NCI-H128 (cell line): ENCODE measurements around the gene IQSEC2.

Experiments
- DNase-seq: peaks from one replicate; lab custom pipeline; 2025; ENCODE audit not compliant: unreplicated experiment; lab: John Stamatoyannopoulos, UW

Gene IQSEC2

GRCh38 chrX:53305996-53306937 is 24.9 kb upstream of the IQSEC2 start:
- no peak for DNase-seq

GRCh38 chrX:53305219-53305995 is 24.0 kb upstream of the IQSEC2 start:
- DNase-seq: no peak

- no peak for DNase-seq
Observed at GRCh38 chrX:53303195-53303594, 21.8 kb upstream of the IQSEC2 start.

DNA sequence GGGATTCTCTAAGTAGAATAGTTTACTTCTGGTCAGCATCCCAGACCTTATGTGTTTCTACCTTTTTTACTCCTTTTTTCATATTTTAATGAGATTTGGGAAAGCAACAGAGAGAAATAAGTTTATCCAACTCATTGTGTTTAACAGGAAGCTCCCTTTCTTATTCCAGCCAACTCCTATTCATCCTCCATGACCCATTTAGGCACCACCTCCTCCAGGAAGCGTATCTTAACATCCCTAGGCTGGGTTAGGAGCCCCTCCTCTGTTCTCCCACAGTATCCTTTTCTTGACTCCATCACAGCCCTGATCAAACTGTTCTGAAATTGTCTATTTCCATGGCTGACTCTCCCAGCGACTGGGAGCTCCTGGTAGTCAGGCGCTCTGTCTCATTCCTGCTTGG is 18.8 kb upstream of the IQSEC2 start:
- no peak for DNase-seq

DNA sequence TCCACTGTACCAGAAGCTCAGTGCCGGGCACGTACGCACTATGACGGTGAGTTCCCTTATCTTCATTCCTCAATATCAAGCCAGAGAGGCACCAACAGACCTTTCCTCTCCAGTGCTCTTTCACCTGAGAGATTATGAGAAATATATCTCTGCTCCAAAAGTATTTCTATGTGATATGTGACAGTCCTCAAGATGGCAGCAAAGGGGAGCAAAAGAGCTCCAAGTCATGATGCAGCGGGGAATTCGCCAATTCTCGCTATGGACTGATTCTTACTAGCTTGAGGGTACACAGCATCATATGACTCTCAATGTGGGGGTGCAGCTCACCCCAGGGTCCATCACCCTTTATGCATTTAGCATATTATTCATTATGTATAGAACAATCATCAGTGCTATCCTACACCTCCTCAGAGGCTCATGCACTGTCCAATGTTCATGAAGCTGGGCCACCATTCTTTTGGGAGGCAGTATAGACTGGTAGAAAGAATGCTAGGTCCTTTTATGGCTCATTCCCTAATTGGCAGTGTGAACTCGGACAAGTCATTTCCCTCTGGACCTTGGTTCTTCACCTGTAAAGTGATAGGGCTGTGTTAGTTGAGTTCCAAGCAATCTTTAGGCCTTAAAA is 12.8 kb upstream of the IQSEC2 start:
- no peak for DNase-seq

DNA sequence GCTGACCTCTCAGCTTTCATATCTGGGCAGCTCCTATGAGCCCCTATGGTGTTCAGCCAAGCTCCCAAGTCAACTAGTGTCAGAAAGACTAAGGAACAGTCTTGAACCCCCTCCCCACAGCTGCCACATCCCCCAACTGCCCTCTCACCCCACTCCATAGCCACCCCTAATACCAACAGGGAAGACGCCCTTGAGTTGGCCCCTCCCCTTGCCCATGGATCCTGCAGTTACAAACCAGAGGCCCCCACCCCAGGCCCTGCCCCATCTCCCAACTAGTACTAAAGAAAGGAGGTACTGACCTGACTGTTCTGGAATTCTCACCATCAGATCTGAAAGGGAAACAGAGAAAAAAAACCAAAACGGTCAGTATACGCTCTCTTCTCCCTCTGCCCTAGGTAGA is 10.2 kb upstream of the IQSEC2 start:
- no peak for DNase-seq

DNA sequence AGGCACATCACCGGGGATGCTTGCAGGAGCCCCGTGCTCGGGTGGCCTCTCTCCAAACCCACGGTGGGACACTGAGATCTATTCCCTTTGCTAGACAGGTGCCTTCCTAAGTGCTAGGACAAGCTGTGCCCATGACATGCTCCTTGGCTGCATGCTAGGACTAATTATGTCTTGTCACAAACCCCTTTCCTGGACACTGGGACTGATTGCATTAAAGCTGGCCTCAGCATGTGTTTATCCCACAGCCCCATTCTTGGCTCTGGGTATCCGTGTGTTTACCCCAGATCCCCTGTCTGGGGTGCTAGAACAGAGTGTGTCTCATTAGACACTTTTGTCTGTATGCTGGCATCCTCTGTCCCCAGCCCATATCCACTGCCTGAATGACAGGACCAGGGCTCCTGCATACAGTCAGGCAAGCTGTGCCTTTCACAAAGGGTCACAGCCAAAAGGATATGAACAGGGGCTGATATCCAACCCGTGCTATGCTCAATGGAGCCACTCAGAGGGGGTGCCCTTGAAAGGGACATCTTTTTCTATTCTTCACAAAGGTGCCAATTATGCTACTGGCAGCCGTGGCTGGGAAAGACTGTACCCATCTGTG is 9.2 kb upstream of the IQSEC2 start:
- DNase-seq: no peak

GRCh38 chrX:53288189-53288588 is 6.8 kb upstream of the IQSEC2 start:
- no peak for DNase-seq

DNA sequence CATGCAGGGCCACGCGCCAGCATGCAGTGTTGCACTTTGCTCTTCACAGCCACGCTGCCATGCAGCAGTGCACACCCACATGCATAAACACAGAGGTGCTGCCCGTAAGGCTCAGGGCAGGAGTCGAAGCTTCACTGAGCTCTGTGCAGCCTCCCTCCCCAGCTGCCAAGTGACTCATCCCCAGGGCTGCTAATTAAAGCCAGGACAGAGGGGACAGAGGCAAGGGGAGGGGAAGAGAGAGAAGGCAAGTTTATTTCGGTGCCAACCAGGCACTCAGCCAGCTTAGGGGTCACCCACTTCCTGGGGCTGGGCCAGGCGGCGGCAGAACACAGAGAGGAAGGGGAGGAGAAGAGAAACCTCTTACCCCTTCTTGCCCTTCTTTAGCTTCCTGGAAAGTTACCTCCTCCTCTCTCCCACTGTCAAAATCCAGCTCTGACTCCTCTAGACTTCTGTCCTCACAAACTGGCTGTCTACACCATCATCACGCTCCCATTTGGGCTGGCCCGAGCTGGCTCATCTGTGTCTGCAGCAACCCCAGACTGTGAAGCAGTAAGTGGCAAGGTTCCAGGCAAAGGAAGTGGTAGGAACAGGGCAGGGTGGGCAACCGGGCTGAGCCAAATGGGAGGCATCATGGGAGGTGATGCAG is 6.2 kb upstream of the IQSEC2 start:
- no peak for DNase-seq

GRCh38 chrX:53286171-53286570 is 4.8 kb upstream of the IQSEC2 start:
- DNase-seq: no peak

DNA sequence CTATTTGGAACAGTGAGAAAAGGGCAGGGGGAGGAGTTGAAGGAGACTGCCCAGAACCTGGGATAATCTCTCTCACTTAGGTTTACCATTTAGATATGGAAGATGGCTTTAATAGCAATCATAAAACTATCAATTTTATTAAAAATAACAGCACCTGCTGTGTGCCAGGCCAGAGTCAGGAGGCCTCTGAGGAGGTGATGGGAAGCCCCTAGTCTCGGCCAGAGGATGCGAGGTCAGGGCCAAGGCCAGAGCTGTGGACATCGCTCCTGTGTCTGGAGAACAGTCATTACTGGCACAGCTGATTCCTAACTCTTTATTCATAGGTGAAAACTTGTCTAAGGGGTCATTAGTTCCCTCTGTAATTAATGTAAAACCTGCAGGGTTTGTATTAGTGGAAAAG is 4.2 kb upstream of the IQSEC2 start:
- no peak for DNase-seq

DNA sequence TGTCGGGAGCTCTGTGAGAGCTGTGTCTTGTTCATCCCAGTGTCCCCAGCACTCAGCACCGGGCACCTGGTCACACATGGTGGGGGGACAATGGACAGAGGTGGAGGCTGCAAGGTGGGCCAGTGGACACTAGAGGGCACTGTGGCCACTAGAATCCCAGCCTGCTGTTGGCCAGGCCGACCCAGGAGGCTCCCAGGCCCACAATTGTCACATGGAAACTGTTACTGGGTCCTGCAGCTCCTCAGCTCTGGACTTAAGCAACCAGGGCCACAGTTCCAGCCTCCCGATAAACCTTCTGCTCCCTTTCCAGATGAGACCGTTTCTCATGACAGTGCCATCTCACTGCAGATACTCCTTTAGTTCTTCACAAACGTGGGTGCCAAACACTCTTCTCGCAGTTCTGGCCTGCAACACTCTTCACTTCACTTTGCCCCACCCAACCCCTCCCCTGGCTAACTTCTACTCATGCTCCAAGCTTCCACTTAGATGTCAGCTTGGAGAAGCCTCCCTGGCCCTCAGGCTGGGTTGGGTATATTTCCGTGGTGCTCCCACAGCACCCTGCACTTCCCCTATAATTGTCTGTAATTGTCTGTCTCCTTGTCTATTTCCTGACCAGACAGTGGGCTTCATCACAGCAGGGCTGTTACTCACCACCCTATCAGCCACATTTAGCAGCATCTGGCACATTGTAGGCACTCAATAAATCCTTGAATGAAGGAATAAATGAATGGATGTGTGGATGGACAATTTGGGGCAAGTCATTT is 3.5 kb upstream of the IQSEC2 start:
- DNase-seq: peak; percentile 5

GRCh38 chrX:53283567-53283966 is 2.2 kb upstream of the IQSEC2 start:
- DNase-seq: no peak

DNA sequence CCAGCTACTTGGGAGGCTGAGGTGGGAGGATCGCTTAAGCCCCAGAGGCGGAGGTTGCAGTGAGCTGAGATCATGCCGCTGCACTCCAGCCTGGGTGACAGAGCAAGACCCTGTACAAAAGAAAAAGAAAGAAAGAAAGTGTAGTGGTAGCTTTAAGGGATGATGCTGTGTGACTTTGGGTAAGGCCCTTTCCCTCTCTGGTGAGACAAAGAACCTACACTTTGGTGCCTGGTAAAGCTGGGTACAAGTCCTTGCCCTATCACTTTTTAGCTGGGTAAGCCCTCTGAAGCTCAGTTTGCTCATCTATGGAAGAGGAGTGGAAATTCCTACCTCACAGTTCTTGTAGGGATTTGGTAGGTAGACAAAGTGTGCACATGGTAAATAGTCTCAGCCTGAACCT is 1.7 kb upstream of the IQSEC2 start:
- DNase-seq: no peak

DNA sequence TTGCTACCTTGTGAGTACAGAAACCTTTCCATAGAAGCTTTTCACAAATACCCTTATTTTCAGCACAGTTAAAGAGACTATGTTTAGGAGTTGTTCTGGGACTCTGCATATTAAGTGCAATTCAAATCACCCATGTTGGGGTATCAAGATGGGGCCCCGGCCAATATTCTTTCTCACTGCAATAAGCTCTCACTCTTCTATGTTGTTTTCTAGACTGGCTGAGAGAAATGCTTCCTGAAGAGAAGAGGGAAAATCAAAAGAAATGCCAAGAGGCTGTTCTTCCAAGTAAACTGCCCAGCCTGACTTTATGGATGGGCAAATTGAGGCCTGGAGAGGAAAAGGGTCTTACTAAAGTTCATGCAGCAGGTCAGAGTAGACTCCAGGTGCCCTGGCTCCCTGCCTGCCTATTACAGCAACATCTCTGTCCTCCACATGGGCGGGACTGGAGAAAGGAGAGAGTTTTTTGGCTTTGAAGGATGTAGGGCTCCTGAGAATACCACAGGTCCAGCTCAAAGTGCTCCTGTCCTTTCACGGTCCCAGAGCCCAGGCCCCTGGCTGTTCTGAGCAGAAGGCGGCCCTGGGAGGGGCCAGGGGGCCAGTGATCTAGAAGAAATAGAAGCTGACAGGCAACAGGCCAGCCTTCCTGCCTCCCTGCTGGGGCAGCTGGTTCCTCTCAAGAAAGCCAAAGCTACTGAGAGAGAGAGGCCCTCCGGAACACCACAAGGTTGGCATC is 745 bp upstream of the IQSEC2 start:
- no peak for DNase-seq

GRCh38 chrX:53280331-53281320 is 758 bp downstream of the IQSEC2 start:
- no peak for DNase-seq

DNA sequence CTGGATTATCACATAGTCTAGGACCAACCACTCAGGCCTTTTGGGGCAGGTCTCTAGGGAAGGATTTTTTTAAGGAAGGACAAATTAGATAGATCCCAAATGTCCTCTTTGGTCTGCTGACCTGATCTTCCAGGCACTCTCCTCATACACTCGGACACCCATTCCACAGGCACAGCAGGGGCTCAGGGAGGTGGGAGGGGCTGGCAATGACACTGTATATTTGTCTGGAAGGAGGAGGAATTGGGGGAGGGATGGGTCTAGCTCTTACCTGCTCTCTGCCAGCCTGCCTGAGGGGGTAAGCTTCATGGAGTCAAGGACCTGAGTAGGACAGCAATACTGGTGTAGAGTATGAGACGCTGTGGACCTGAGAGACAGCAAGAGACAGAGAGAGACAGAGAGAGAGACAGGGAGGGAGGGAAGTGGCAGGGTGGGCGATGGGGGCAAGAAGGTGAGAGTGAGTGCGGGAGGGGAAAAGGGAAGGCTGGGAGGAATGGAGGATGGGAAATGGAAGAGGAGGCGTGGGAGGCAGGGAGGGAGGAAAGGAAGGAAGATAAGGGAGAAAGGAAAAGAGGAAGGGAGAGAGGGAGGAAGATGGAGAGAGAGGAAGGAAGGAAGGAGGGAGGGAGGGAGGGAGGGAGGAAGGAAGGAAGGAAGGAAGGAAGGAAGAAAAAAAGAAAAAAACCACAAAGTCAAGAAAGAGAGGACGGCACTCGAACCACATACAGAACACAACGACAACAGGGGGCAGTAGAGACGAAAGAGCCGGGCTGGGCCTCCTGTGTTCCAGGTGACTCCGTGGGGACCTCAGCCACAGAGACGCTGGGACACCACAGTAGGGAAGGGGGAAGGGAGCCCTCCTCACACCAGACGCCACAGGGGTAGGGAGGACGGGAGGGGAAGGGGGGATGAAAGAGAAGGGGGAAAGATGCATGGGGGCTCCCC is 1.8 kb downstream of the IQSEC2 start:
- no peak for DNase-seq
